GM21825 (cell line): Measurements from ENCODE around the gene POR.

Experiments used
- ATAC-seq: cut with Tn5 transposase; IDR thresholded peaks from one replicate; pipeline ENCODE4 v1.9.1; 2021; ENCODE audit warnings: mild to moderate bottlenecking, moderate library complexity; ENCODE audit not compliant: unreplicated experiment

POR gene

GRCh38 chr7:75950111-75950681, 35.2 kb downstream of the POR start:
- no peak for ATAC-seq

GRCh38 chr7:75951506-75951905, 36.6 kb downstream of the POR start:
- ATAC-seq, result no peak

GRCh38 chr7:75953431-75953830, 38.5 kb downstream of the POR start:
- no peak for ATAC-seq

- no peak for ATAC-seq
Measured at GRCh38 chr7:75953931-75954330, 39.0 kb downstream of the POR start.

- ATAC-seq, result no peak
Measured at GRCh38 chr7:75955331-75955955, 40.5 kb downstream of the POR start.

GRCh38 chr7:75957021-75957736, 42.2 kb downstream of the POR start:
- ATAC-seq, result no peak

GRCh38 chr7:75958802-75959543, 44.0 kb downstream of the POR start:
- no peak for ATAC-seq

GRCh38 chr7:75960372-75960771, 45.4 kb downstream of the POR start:
- no peak for ATAC-seq

GRCh38 chr7:75961218-75961617, 46.3 kb downstream of the POR start:
- no peak for ATAC-seq

GRCh38 chr7:75962607-75963380, 47.8 kb downstream of the POR start:
- no peak for ATAC-seq

GRCh38 chr7:75963381-75963995, 48.5 kb downstream of the POR start:
- no peak for ATAC-seq

- no peak for ATAC-seq
Measured at GRCh38 chr7:75965617-75966016, 50.7 kb downstream of the POR start.

GRCh38 chr7:75966190-75966961, 51.4 kb downstream of the POR start:
- ATAC-seq, result no peak

- ATAC-seq, result no peak
Measured at GRCh38 chr7:75967055-75967454, 52.1 kb downstream of the POR start.

GRCh38 chr7:75967487-75967997, 52.6 kb downstream of the POR start:
- no peak for ATAC-seq

- ATAC-seq, result no peak
Measured at GRCh38 chr7:75968012-75968411, 53.1 kb downstream of the POR start.

- no peak for ATAC-seq
Measured at GRCh38 chr7:75968561-75969001, 53.6 kb downstream of the POR start.

GRCh38 chr7:75969182-75969581, 54.2 kb downstream of the POR start:
- ATAC-seq, result no peak

GRCh38 chr7:75969704-75970498, 54.9 kb downstream of the POR start:
- no peak for ATAC-seq
